Ovary (tissue), 9 donors: ENCODE measurements around the gene LANCL2. TPM values are rescaled to one million over a fixed set of nuclear protein-coding genes. Genes with fewer than 3 reads are reported as not detected.

Experiments
- DNase-seq, 5 donors: peaks; one replicate each; pipeline ENCODE4 v3.0.0-alpha.2; 2019 to 2020
- H3K27ac ChIP-seq, 2 donors: fragments of 200-600 bp; one replicate each; pipeline versions ENCODE4 v1.5.1 to v1.8.0; 2019 to 2022
- H3K27me3 ChIP-seq: fragments of 200-600 bp; one replicate; pipeline ENCODE4 v1.8.0; 2022
- H3K36me3 ChIP-seq: fragments of 200-600 bp; sonication (generic); one replicate; pipeline ENCODE4 v1.5.1; 2019
- H3K4me1 ChIP-seq: one replicate; pipeline ENCODE4 v1.8.1; 2013; ENCODE audit warnings: mild to moderate bottlenecking, moderate library complexity; ENCODE audit not compliant: insufficient read depth
- H3K4me3 ChIP-seq: fragments of 200-600 bp; sonication (generic); one replicate; pipeline ENCODE4 v1.5.1; 2017
- H3K9me3 ChIP-seq, 2 donors: fragments of 200-600 bp in 1 of 2; sonication (generic) in 1 of 2; one replicate each; pipeline versions ENCODE4 v1.5.1 to v1.8.1; 2013 to 2019; ENCODE audit warnings: mild to moderate bottlenecking in 1 of 2, moderate library complexity in 1 of 2
- EP300 ChIP-seq: sonication (generic); formaldehyde crosslinking; IDR thresholded peaks from one replicate; pipeline ENCODE4 v1.6.1; 2017; ENCODE audit warnings: antibody characterized with exemption
- POLR2A ChIP-seq: fragments of 450-650 bp; IDR thresholded peaks from one replicate; pipeline ENCODE4 v1.6.1; 2017; ENCODE audit warnings: antibody characterized with exemption, mild to moderate bottlenecking, moderate library complexity
- WGBS, 3 donors: extraction: QIAGEN DNeasy Blood & Tissue Kit in 1 of 3; methylation state at CpG; one replicate each; pipeline versions ENCODE4 v1.1.5 to v1.1.7; 2013 to 2017; 5-methylcytosine and 5-hydroxymethylcytosine counted together
- intact Hi-C, 4 donors: fragments of 100-400 bp; cut with DNase I; formaldehyde crosslinking; loops; one replicate each; pipeline versions ENCODE4 v1.11.0 to v1.15.1; 2022 to 2023
- polyA plus RNA-seq, 2 donors: library from polyadenylated mRNA; stranded (reverse); fragments of 200-250 nt in 1 of 2; fragments of 350-450 nt in 1 of 2; fragmentation: Illumina TruSeq in 1 of 2; extraction: RNeasy Lipid Tissue Mini Kit (QIAGEN cat#74804) in 1 of 2; gene quantifications; one replicate each; pipeline ENCODE4 v1.2.3, GENCODE V29; 2013 to 2014
- total RNA-seq, 7 donors: library from RNA; depleted of rRNA in 2 of 7; stranded (reverse); fragments of >200 nt in 2 of 7; fragmentation: NEBNext Ultra II Directional in 3 of 7; extraction: Animal tissue kit (Norgen Biotek cat#: 25700) in 3 of 7; gene quantifications; one replicate each; pipeline versions ENCODE4 v1.1.0 to v1.2.4, GENCODE V29; 2016 to 2023
- TF ChIP-seq, protein P1 (sequence below), 3 donors: fragments of 450-650 bp in 2 of 3; fragments of 200-600 bp in 1 of 3; IDR thresholded peaks; one replicate each; pipeline versions ENCODE4 v1.5.1 to v1.8.0; 2016 to 2022; ENCODE audit warnings: antibody characterized with exemption in 3 of 3, mild to moderate bottlenecking in 1 of 3
- donor health status: DM: no; HTN: no; CAD: no; lungs with moderate emphysema.
- donor health status: DM: no; HTN: no; CAD: no.
- donor health status: Bipolar disorder and iron deficiency.
- donor health status: DM: yes; HTN: yes; CAD: no.
- donor health status: DM: no; HTN: no; CAD: no.
- donor health status: DM: yes; HTN: yes; CAD: no.

Gene LANCL2
- total and polyA plus RNA-seq, 9 donors: 7.5 to 20.4 (median 16.8) TPM

DNA sequence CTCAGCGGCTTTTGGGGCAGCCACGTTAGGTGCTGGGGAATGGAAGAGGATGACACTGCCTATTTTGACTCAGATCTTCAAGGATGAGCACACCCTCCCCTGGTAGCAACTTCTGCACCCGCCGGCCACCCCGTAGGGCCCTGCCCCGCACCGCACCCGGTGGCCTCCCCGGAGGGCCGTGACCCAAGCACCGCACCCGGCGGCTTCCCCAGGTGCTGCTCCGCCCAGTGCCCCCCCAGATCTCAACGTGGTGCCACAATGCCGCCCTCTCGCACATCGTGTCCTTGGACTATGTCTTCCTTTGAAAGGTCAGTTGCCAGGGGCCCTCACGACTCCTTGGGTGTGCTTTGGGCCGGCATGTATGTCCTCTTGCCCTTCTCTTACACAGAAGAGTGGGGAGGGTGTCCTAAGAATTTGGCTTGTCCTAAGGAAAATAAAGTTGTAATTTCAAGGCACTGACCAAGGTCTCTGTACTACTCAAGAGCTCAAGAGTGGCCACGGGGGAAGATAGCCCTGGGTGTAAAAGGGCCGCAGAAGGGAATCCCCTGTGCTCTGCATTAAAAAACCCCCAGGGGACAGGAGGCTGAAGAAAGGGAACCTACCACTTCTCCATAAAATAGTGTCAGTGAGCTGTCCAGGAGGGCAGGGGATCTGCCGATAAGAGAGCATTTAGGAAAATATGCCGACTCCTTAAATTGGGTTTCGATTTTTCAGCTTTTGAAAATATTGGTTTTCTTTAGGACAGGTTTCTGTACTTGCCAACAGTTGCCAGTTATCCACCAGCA is 1.6 kb upstream of the LANCL2 start:
- Histone ChIP-seq H3K4me1 (peaks cover 7% of the 10 kb centered on the region), H3K36me3 (no peaks in the 10 kb centered on the region), H3K9me3 (no peaks in the 10 kb centered on the region), H3K4me3 (no peak overlapping the region), H3K27me3 (no peaks in the 10 kb centered on the region), H3K27ac (no peak overlapping the region)
- intact Hi-C loops: loop anchor here in 1 of 4 donors (5.0 kb wide), 1 partner anchor 86 kb away; no protein-coding TSS in a partner anchor
- DNase-seq: peak in 1 of 5 donors; percentile 21
- TF ChIP-seq EP300 (no peak), POLR2A (no peak)
- TF ChIP-seq, protein P1, sequence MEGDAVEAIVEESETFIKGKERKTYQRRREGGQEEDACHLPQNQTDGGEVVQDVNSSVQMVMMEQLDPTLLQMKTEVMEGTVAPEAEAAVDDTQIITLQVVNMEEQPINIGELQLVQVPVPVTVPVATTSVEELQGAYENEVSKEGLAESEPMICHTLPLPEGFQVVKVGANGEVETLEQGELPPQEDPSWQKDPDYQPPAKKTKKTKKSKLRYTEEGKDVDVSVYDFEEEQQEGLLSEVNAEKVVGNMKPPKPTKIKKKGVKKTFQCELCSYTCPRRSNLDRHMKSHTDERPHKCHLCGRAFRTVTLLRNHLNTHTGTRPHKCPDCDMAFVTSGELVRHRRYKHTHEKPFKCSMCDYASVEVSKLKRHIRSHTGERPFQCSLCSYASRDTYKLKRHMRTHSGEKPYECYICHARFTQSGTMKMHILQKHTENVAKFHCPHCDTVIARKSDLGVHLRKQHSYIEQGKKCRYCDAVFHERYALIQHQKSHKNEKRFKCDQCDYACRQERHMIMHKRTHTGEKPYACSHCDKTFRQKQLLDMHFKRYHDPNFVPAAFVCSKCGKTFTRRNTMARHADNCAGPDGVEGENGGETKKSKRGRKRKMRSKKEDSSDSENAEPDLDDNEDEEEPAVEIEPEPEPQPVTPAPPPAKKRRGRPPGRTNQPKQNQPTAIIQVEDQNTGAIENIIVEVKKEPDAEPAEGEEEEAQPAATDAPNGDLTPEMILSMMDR (IDR thresholded peaks at IDR 0.05): no peak
- WGBS, 3 donors: 87 to 90% (median 89%) methylated on average over 25 of the region's 25 CpGs

DNA sequence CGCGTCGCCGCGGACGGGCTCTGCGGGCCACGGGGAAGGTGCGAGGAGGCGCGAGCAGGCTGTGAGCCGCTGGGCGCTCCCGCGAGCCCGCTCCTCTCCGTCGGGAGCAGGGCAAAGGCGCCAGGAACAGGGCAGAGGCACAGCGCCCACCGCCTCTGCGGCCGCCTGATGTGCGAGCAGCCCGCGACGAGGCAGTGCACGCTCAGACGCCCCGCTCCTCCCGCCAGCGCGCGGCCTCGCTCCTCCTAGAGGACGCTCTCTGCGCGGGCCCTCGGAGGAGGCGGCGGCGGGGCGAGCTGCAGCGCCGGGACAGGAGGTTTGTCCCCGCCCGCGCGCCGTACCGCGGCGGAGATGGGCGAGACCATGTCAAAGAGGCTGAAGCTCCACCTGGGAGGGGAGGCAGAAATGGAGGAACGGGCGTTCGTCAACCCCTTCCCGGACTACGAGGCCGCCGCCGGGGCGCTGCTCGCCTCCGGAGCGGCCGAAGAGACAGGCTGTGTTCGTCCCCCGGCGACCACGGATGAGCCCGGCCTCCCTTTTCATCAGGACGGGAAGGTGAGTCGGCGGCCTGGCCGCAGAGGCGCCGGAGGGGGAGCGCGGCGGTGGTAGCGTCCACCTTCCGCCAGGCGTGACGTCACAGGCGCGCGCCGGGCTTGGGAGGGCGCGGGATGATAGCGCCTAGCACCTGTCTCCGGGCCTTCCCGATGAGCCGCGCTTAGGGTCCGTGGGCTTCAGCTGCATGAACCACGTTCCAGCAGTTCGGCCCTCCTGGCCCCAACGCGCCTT is 731 bp downstream of the LANCL2 start:
- Histone ChIP-seq H3K27ac (peak overlapping the region; percentile 98 to 100), H3K27me3 (no peaks in the 10 kb centered on the region), H3K9me3 (no peaks in the 10 kb centered on the region), H3K4me1 (peaks cover 7% of the 10 kb centered on the region), H3K4me3 (peak overlapping the region; percentile 96), H3K36me3 (no peaks in the 10 kb centered on the region)
- DNase-seq: peak; percentile 92 to 96 (median 93)
- intact Hi-C loops: no loop called here
- TF ChIP-seq POLR2A (peak; percentile 51), EP300 (peak; percentile 41)
- TF ChIP-seq, protein P1 (IDR thresholded peaks at IDR 0.05): peak; percentile 16 to 51 (median 28)
- 0% methylated on average over 62 to 101 of the region's 101 CpGs for WGBS, 3 donors

DNA sequence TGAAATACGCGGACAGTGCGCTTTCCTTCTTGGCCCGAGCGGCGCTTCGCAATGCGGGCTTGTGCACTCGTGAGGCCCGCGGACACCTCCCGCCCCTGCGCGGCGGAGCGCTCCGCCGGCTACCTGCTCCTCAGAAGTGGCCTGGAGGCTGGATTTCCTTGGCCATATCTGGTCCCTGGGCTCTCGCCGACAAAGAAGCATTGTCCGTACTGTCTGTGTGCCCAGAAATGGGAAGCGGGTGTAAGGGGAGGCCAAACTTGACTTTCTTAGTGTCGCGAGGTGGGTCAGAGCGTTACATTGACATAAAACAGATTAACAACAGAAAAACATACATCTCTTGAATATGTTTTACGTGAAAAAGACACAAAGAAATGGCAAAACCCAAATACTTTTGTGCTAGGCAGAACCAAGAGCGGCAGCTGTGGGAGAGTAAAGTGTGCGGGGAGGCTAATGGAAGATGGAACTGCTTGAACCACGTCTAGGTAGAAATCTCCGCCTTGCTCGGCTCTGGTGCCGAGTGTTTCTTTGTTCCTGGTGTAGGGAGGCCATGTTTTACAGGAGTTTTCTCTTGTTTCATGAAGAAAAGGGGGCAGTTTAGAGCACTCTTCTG is 1.4 kb downstream of the LANCL2 start:
- TF ChIP-seq EP300 (no peak), POLR2A (no peak)
- TF ChIP-seq, protein P1 (IDR thresholded peaks at IDR 0.05): no peak
- H3K27ac ChIP-seq: peak overlapping the region; percentile 98 to 100
- H3K4me1 ChIP-seq: peaks cover 7% of the 10 kb centered on the region
- intact Hi-C loops: no loop called here
- H3K36me3 ChIP-seq: no peaks in the 10 kb centered on the region
- H3K4me3 ChIP-seq: peak overlapping the region; percentile 96
- no peak for DNase-seq
- no peaks in the 10 kb centered on the region for H3K27me3 ChIP-seq
- WGBS, 3 donors: 0 to 1% (median 1%) methylated on average over 20 to 32 of the region's 32 CpGs
- H3K9me3 ChIP-seq: no peaks in the 10 kb centered on the region

DNA sequence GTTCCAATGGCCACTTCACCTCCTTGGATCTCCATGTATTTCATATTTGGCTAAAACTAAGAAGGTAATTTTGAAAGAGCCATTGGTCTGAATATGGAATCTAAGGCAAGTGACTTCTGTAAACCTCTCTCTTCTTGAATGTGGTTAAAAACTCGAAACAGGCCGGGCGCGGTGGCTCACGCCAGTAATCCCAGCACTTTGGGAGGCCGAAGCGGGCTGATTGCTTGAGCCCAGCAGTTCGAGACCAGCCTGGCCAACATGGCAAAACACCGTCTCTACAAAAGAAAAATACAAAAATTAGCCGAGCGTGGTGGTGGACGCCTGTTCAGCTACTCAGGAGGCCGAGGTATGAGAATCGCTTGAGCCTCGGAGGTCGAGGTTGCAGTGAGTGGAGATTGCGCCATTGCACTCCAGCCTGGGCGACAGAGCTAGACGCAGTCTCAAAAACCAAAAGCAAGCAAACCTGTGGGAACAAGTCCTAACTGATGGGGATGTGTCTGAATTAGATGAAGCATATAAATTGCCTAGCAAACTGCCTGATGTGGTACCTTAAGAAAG is 2.2 kb downstream of the LANCL2 start:
- intact Hi-C loops: no loop called here

More for the DNA sequence above, 2.2 kb downstream of the LANCL2 start:
- Histone ChIP-seq H3K9me3 (no peaks in the 10 kb centered on the region), H3K4me1 (peaks cover 7% of the 10 kb centered on the region), H3K4me3 (peak overlapping the region; percentile 96), H3K36me3 (no peaks in the 10 kb centered on the region), H3K27ac (no peak overlapping the region), H3K27me3 (no peaks in the 10 kb centered on the region)
- 95 to 96% (median 95%) methylated on average over 19 of the region's 19 CpGs for WGBS, 3 donors
- no peak for DNase-seq
- TF ChIP-seq EP300: no peak
- TF ChIP-seq POLR2A: no peak
- TF ChIP-seq, protein P1 (IDR thresholded peaks at IDR 0.05): no peak
